ENCODE results near the gene PLD4.

PLD4 gene

GRCh38 chr14:104976198-104977007 is 51.7 kb downstream of the PLD4 start:
- peak; percentile 43 to 65 for DNase-seq

DNA sequence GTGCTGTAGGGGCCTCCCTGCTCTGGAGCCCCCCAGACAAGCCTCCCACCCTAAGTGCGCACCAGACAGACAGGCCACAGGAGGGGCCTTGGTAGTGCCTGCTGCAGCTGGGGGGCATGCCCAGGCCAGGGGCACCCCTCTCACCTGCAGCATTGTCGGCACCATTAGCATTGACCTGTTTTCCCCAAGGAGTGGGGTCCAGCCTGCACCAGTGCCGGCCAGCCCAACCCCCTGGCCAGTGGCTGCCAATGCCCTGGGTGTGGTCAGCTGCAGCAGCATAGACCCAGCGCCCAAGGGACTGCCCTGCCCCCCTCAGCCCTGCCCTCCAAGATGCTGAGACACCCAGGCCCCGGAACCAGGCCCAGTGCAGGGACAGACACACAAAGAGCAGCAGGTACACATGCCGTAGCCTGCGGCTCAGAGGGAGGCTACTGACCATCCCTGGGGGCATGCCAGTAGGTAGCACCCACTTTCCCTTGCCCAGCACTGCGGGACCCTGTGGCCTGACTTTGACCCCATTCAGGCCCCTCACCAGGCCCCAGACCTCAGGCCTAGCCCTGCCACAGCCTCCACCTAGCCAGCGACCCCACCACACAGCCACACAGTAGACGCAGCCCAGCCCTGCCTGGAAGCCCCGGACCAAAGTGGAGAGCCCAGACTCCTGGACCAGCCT is 52.5 kb downstream of the PLD4 start:
- DNase-seq: no peak

DNA sequence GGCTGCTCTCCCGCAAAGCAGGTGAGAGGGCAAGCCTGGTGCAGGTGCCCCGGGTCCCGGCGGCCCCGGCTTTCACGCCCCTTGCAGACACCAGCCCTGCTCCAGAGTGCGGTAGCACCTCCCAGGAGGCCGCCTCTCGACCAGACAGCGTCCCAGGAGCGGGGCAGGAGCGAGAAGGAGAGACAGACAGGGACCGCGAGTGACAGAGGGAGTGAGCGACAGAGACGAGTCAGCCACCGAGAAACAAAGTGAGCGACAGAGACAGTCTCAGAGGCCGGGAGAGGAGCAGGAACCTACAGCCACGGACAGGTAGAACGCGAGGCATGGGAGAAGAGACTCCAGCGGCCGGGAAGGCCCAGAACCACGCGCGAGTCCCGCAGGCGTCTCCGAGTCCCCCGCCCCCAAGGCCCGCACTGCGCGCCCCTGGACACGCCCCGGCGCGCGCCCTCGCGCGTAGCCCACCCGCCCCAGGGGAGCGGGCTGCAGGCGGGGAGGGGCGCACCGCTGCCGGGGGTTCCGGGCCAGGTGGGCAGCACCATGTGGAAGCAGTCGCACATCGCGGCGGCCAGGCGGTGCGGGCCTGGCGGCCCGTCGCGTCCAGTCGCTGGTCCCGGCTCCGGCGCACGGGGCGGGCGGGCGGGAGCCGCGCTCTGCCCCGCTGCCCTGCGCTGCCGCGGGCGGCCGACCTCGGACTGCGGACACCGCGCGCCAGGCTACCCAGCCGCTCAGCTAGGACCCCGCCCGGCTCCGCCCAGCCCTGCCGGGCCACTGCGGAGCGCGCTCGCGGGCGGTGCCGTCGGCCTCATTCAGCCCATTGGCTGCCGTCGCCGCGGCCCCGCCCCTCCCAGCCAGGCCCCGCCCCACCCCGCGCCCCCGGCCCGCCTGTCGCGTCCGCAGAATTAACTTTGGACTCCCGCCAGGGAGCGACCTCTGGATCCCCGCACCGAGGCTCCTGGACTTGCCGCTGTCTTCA is 53.3 kb downstream of the PLD4 start, which contains the start of gene AHNAK2:
AHNAK2 (minus strand) TSS at position 694 of the 973 bp plus-strand sequence; CDS start at position 557, 137 bp downstream.
- DNase-seq: no peak

DNA sequence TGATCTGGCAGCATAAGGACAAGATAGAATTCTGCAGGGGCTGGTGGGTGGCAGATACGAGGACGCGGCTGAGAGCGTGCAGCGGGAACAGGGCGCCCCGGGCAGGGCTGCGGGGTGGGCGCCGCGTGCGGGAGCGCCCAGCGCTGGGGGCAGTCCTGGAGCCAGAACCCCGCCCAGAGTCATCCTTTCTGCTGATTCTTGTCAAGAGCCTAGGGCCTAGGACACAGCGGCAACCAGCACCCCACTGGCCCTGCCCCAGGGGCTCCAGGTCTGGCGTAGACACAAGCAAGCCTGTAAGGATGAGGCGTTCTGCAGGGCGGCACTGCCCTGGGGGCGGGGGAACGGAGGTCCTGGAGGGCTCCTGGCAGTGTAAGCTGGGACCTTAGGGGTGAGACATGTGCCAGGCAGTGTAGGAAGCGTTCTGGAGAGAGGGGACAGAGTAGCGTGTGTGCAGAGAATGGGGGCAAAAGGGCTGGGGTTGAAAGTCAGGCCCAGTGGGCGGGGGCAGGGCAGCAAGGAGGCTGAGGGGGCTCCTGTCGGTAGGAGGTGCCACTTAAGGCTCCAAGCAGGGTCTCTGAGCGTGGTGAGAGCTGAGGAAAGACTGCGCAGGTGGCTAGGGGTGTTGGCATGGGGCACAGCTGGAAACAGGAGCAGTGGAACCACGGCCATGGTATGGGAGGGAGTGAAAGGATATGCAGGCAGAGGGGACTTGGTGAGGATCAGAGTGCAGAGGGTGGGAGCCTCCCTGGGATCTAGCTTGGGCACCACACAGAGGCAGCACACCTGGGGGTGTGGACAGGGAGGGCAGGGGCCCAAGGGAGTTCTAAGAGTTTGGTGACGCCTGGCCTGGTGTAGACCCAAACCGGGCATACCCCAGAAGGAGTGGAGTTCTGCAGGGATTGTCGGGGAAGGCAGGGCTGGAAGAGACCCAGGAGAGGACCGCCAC is 54.3 kb downstream of the PLD4 start:
- no peak for DNase-seq

- DNase-seq: no peak
These were observed 55.3 kb downstream of the PLD4 start for GRCh38 chr14:104979758-104980610.

DNA sequence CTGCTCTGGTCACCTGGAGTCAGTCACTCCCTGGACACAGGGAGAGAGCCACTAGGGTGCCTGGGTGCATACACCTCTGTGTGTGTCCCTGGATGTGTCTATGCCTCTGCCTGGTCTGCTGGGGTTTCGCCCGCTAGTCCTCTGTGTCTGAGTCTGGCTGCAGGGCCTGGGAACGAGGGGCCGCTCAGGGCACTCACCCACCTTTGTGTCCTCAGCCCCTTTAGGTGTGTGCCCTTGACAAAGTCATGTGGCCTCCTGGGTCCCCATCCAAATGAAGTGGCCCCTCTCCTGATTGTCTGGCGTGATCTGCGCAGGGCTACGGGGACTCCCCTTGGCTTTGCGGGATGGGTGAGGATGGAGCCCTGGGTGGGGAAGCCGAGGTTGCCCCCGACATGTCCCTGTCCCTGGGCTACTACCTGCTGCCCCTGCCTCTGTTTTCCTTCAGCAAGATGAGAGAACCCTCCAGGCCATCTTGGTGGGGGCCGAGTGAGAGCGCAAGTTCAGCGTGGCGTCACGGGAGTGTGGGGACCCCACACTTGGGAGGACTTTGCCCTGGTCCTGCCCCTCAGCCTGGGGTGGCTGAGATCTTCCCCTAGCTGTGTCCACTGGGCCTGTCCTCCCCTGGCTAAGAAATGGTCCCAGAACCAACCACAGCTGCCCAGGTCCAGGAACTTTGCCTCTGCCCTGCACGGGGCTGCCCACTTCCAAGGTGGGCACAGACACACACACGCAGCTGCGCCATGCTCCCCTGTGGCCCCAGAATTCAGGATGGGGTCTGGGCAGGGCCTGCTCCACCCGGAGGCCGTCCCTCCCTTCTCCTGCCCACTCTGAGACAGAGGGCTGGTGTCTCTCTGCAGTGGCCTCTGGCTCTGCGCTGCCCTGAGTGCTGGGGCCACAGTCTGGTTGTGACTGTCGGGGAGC is 56.2 kb downstream of the PLD4 start:
- no peak for DNase-seq

DNA sequence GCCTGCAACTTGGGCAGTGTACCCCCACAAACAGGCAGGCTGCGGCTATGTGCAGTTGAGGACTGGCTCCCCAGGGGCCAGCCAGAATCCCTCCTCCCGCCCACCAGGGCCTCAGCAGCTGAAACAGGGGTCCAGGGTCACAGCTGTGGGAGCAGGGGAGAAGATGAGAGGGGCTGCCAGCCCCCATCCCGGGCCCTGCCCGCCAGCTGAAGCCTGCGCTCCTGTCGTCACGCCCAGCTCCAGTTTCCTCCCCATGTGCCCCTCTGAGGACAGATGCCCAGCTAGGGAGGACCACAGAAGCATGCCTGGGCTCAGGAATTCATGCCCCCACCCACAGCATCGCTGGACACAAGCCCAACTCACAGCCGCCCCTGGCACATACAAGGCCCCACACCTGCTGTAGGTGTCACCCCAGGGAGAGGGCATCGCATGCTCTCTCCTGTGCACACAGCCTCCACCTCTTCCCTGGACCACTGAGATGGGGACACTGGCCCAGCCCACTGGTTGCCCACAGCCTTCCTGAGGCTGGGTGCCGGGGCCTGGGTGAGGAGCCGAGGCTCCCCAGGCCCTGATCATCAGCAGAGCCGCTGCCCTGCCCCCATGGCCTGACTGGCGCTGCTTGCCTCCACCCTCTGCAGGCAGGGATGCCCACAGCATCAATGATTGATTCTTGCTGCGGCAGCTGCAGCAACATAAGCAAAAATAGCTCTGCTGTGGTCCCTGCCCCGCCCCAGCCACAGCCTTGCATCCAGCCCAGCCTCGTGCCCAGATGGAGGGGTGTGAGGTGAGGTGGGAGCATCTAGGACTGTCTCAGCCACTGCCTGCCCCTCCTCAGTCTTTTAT is 57.2 kb downstream of the PLD4 start:
- DNase-seq: no peak

GRCh38 chr14:104982548-104983230 is 58.0 kb downstream of the PLD4 start:
- DNase-seq: no peak

All from AML-193 (cell line).